HTERT RPE-1 (cell line): ENCODE data around the gene GSC2.

ENCODE experiments used
- in situ Hi-C: fragments of 300-500 bp; cut with MboI; formaldehyde crosslinking; loops from 4 replicates; pipeline ENCODE4 v1.14.3; 2020; ENCODE audit warnings: low sequenced_read_pairs

GSC2 gene

GRCh38 chr22:19121631-19122142, 28.4 kb downstream of the GSC2 start:
- in situ Hi-C loops = no loop called here

- in situ Hi-C loops = no loop called here
Observed at GRCh38 chr22:19120829-19121630, 29.1 kb downstream of the GSC2 start.

- in situ Hi-C loops = no loop called here
Observed at GRCh38 chr22:19119949-19120348, 30.1 kb downstream of the GSC2 start.

GRCh38 chr22:19118329-19118880, 31.7 kb downstream of the GSC2 start:
- in situ Hi-C loops = no loop called here

GRCh38 chr22:19117111-19117512, 33.0 kb downstream of the GSC2 start:
- in situ Hi-C loops = no loop called here

DNA sequence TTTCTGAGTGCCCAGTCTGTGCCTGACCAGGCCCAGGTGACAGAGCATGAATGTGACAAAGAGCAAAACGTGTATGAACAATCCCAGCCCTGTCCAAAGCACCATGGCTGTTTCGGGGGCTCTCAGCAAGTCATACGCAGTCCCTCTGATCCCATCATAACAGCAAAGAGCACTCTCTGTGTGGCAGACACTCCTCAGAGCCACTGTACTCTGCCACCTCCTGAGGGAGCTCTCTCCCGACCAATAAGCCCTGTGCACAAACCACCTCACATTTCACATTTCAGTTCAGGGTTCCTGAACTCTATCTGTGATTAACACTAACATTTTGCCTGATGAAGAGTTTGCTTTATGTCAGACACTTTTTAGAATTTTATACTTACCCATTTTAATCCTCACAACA, 34.5 kb downstream of the GSC2 start:
- in situ Hi-C loops = no loop called here

DNA sequence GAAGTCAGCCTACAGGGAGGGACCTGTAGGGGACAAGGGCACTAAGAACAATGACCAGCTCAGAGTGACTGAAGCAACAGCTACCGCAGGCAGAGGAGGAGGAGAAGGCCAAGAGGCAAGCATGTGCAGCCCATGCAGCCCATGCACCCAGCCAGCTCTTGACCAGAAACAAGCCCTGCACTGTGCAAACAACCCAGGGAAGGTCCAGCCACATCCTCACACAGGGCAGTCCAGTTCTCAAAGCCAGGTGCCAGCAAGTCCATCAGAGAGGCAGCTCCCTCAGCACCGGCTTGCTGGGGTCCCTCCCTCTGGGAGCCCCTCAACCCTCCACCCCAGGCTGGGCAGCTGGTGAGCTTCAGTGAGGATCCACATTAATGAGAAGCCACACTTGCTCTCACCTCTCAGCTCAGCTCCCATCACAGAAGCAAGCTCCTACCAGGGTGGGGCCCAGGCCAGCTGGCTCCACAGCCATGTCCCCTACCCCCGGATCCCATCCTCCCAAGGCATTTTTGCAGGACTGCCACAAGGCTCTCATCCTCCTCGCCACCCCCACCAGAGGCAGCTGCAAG, 35.0 kb downstream of the GSC2 start:
- in situ Hi-C loops = no loop called here

GRCh38 chr22:19113429-19113828, 36.7 kb downstream of the GSC2 start:
- in situ Hi-C loops = no loop called here

GRCh38 chr22:19111584-19111983, 38.5 kb downstream of the GSC2 start:
- in situ Hi-C loops = no loop called here

DNA sequence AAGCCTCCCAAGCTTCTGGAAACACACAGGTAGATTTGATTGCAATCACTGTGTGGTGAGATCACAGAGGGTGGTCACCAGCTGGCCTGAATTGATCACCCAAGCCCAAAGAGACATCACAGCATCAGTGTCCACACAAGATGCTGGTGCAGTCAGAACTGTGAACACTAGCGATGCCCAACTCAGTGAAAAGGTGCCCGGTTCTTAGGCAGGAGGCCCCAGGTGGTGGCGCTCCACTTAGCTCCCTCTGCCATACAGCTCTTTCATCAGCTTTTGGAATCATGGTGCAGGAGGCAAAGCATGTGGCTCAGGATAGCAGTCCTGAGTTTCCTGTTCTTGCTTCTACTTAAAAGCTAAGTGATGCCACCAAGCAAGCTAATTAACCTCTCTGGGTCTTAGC, 39.0 kb downstream of the GSC2 start:
- in situ Hi-C loops = no loop called here

GRCh38 chr22:19110646-19111045, 39.4 kb downstream of the GSC2 start:
- in situ Hi-C loops = no loop called here

DNA sequence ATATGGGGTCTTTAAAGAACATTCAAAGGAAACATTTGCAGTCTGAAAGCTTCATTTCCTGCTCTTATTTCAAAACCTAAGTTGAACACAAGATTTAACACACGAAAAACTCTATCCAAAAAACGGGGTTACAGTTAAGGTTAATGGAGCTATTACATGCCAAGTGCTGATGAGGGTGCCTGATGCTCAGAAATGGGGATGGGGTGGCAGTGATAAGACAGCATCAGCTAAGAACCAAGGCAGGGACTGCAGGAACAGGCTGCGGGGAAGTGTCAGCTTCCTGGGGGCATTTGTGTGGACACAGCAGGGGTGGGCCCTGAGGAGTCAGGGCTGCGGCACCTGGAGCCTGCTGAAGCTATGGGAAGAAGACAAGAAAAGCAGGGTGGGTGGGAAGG, 40.0 kb downstream of the GSC2 start:
- in situ Hi-C loops = no loop called here

GRCh38 chr22:19109198-19110063, 40.7 kb downstream of the GSC2 start:
- in situ Hi-C loops = no loop called here

DNA sequence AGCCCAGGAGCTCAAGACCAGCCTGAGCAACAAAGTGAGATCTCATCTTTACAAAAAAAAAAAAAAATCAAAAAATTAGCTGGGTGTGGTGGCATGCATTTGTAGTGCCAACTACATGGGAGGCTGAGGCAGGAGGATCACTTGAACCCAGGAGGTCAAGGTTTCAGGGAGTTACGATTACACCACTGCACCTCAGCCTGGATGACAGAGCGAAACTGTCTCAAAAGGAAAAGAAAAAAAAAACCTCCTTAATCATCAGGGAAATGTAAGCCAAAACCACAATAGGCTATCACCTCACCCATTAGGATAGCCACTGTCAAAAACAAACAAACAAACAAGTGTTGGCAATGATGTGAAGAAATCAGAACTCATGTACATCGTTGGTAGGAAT, 41.3 kb downstream of the GSC2 start:
- in situ Hi-C loops = no loop called here

- in situ Hi-C loops = no loop called here
Observed at GRCh38 chr22:19107730-19108074, 42.4 kb downstream of the GSC2 start.

DNA sequence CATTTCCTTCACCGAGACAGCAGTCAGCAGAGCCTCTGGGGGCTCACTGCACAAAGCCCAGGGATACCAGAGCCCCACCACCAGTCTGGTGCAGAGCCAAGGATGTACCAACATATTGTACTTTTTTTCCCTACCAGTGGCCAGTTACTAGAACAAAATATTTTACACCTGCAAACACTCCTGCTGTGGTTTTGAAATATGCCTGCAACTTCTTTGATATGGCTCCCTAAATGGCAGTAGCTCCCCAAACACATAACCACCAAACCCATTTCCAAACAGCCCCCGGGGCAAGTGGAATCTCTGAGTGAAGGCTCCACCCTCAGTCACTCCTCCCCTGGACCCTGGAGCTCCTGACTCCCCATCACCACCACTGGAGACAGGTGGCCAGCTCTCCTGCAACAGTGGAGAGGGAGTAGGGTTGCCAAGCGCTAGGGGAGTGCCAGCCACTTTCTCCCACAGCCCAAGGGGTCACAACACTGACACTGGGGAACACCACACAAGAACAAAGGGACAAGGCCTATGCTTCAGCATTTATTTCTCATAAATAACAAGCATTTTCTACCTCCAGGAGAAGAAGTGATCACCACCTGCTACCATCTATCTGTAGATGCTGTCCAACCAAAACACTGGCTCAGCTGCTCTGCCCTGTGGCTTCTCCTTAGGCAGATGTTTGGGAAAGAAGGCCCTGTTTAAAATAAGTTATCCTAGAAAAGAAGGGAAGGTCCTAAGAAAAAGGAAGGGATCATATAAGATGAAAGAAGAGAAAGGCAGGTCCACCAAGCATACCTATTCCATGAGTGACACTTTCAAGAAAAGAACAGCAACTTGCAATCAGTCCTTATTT, 43.0 kb downstream of the GSC2 start:
- in situ Hi-C loops = no loop called here

- in situ Hi-C loops = no loop called here
Observed at GRCh38 chr22:19105867-19106802, 44.0 kb downstream of the GSC2 start.

DNA sequence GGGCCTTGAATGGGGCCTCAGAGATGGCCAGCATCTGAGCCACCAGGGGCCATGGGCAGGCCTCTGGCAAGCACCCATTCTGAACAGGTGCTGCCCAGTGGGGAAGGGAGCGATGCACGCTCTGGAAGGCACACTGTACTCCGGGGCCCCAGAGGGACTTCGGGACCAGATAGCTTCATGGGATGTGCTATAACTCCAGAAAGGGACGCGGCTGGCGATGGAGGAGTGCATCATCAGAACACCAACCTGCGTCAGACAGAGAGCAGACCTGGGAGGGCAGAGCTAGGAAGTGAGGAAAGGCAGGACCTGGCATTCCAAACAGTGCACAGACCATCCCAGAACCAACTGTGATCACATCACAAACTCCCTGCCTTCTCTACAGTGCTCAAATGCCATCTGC, 44.6 kb downstream of the GSC2 start:
- in situ Hi-C loops = no loop called here
